ENCODE results near the gene RABL6. TPM values are rescaled to one million over a fixed set of nuclear protein-coding genes. Genes with fewer than 3 reads are reported as not detected.

Gene RABL6
- total and polyA plus RNA-seq, 8 donors: 50.7 to 119 (median 66.5) TPM

DNA sequence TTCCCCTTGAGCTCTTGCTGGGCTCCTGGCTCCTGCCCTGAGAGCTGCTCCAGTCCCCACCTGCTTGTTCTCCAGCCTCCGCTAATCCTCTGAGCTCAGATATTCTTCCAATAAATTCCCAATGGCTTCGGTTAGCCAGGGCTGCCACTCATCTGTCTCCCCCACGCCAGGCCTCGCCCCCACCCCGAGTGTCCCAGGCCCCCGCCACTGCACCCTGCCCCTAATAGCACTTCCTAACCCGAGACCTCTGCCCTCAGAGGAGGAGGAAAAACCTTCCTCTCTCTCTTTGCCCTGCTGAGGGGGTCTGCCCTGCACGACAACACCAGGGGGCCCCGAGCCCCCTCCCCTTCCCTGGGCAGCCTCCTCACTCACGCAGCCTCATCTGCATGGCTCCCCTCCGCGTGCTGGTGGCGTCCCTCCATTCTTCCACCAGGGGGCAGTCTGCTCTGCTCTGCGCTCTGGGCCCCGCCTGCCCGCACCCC lies 38.0 kb upstream of the RABL6 start:
- H3K9me3 ChIP-seq: no peaks in the 10 kb centered on the region
- TF ChIP-seq, protein P1, sequence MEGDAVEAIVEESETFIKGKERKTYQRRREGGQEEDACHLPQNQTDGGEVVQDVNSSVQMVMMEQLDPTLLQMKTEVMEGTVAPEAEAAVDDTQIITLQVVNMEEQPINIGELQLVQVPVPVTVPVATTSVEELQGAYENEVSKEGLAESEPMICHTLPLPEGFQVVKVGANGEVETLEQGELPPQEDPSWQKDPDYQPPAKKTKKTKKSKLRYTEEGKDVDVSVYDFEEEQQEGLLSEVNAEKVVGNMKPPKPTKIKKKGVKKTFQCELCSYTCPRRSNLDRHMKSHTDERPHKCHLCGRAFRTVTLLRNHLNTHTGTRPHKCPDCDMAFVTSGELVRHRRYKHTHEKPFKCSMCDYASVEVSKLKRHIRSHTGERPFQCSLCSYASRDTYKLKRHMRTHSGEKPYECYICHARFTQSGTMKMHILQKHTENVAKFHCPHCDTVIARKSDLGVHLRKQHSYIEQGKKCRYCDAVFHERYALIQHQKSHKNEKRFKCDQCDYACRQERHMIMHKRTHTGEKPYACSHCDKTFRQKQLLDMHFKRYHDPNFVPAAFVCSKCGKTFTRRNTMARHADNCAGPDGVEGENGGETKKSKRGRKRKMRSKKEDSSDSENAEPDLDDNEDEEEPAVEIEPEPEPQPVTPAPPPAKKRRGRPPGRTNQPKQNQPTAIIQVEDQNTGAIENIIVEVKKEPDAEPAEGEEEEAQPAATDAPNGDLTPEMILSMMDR (IDR thresholded peaks at IDR 0.05): peak; percentile 17 to 37 (median 28)
- no peak overlapping the region for H3K4me3 ChIP-seq
- peak in 2 of 6 donors; percentile 51 to 80 for DNase-seq
- intact Hi-C loops (cut with DNase I): loop anchor here in 1 of 3 donors (5.0 kb wide), 1 partner anchor 263 kb away; the partner anchor contains the start of gene FUT7
- 3 to 5% methylated on average over 9 to 16 of the region's 16 CpGs for WGBS, 2 donors
- H3K36me3 ChIP-seq: no peaks in the 10 kb centered on the region
- no peaks in the 10 kb centered on the region for H3K4me1 ChIP-seq
- H3K27me3 ChIP-seq: no peaks in the 10 kb centered on the region
- H3K27ac ChIP-seq: no peak overlapping the region
- peak in 3 of 4 donors; percentile 72 to 92 (median 91) for ATAC-seq
- FAIRE-seq: no peak

- intact Hi-C loops (cut with DNase I): loop anchor here in 1 of 3 donors (5.0 kb wide), 1 partner anchor 260 kb away; the partner anchor contains the start of gene FUT7
- TF ChIP-seq, protein P1 (IDR thresholded peaks at IDR 0.05): no peak
- 77 to 82% methylated on average over 3 of the region's 3 CpGs for WGBS, 2 donors
- no peaks in the 10 kb centered on the region for H3K27me3 ChIP-seq
- H3K36me3 ChIP-seq: no peaks in the 10 kb centered on the region
- no peak overlapping the region for H3K4me3 ChIP-seq
- FAIRE-seq: no peak
- H3K9me3 ChIP-seq: no peaks in the 10 kb centered on the region
- no peaks in the 10 kb centered on the region for H3K4me1 ChIP-seq
- no peak for ATAC-seq
- H3K27ac ChIP-seq: no peak overlapping the region
- DNase-seq: peak in 1 of 6 donors; percentile 12
These were observed 35.8 kb upstream of the RABL6 start for GRCh38 chr9:136771907-136772415.

- DNase-seq (peak in 1 of 6 donors; percentile 48), ATAC-seq (peak in 3 of 4 donors; percentile 54 to 66 (median 60)), FAIRE-seq (no peak)
- WGBS, 2 donors: 84 to 89% methylated on average over 7 of the region's 7 CpGs
- H3K27me3 ChIP-seq: no peaks in the 10 kb centered on the region
- H3K4me3 ChIP-seq: no peak overlapping the region
- H3K36me3 ChIP-seq: no peaks in the 10 kb centered on the region
- no peak overlapping the region for H3K27ac ChIP-seq
- TF ChIP-seq, protein P1 (IDR thresholded peaks at IDR 0.05): no peak
- intact Hi-C loops (cut with DNase I): loop anchor here in 1 of 3 donors (5.0 kb wide), 1 partner anchor 259 kb away; the partner anchor contains the start of gene FUT7
- no peaks in the 10 kb centered on the region for H3K4me1 ChIP-seq
- H3K9me3 ChIP-seq: no peaks in the 10 kb centered on the region
These were observed 34.2 kb upstream of the RABL6 start for GRCh38 chr9:136773386-136774044.

DNA sequence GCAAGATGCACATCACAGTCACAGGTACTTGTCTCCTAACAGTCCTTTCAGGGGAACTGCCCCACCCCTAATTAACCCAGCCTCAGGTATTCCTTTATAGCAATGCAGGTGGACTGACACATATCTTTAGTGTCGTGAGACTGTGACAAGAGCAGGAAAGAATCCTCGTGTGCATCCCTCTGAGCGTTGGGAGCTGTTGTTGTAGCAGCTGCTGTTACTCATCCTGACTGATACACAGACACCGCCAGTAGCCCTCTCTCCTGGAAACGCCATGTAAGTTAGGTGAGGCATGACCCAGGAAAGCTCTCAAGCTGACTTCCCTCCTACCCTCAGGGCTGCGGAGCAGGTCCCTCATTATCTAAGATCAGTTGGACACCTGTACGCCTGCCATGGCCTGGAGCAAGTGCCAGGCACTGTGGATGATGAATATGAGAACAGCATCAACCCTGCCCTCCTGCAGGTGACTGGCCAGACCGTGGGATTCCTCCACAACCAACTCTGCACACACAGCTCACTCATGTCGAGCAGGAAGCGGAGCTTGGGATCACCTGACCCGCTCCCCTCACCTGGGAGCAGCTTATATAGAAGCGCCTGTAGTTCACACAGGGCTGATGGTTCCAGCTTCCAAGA lies 33.2 kb upstream of the RABL6 start:
- Histone ChIP-seq H3K27ac (no peak overlapping the region), H3K27me3 (no peaks in the 10 kb centered on the region), H3K4me1 (no peaks in the 10 kb centered on the region), H3K9me3 (no peaks in the 10 kb centered on the region), H3K36me3 (no peaks in the 10 kb centered on the region), H3K4me3 (no peak overlapping the region)
- intact Hi-C loops (cut with DNase I): loop anchor here in 1 of 3 donors (5.0 kb wide), 1 partner anchor 258 kb away; the partner anchor contains the start of gene FUT7
- WGBS, 2 donors: 86 to 90% methylated on average over 12 of the region's 12 CpGs
- no peak for FAIRE-seq
- no peak for ATAC-seq
- DNase-seq: peak in 1 of 6 donors; percentile 20
- TF ChIP-seq, protein P1 (IDR thresholded peaks at IDR 0.05): no peak
